DND-41 (cell line): ENCODE data around the gene PLPP3.

ENCODE experiments used
- ATAC-seq: fragments of 200-7000 bp; cut with Tn5 transposase; 3 replicates; pipeline ENCODE4 v1.9.1; 2021; ENCODE audit warnings: low read depth; ENCODE audit not compliant: insufficient read depth
- DNase-seq: peaks from one replicate; pipeline ENCODE4 v3.0.0-alpha.2; 2020
- H2AFZ ChIP-seq: 2 replicates; pipeline ENCODE4 v1.6.0; 2012; ENCODE audit warnings: low read depth, low read length
- H3K27ac ChIP-seq: 2 replicates; pipeline ENCODE4 v1.5.1; 2012; ENCODE audit warnings: low read length, inconsistent platforms
- H3K27me3 ChIP-seq: fragments of 200-600 bp; sonication (generic); 2 replicates; pipeline ENCODE4 v1.6.0; 2012; ENCODE audit warnings: low read length, mild to moderate bottlenecking, inconsistent platforms; ENCODE audit not compliant: insufficient read depth, poor library complexity
- H3K36me3 ChIP-seq: 2 replicates; pipeline ENCODE4 v1.5.1; 2012; ENCODE audit warnings: low read length, inconsistent platforms; ENCODE audit not compliant: insufficient read depth
- H3K4me1 ChIP-seq: 2 replicates; pipeline ENCODE4 v1.5.1; 2012; ENCODE audit warnings: mild to moderate bottlenecking, low read length; ENCODE audit not compliant: insufficient read depth
- H3K4me2 ChIP-seq: 2 replicates; pipeline ENCODE4 v1.6.0; 2012; ENCODE audit warnings: mild to moderate bottlenecking, moderate library complexity, low read length, inconsistent platforms; ENCODE audit not compliant: insufficient read depth
- H3K4me3 ChIP-seq, 2 experiments: fragments of 200-600 bp in 1 of 2; shearing (Covaris generic) in 1 of 2; 2 replicates each; pipeline ENCODE4 v1.5.1; 2012 to 2016; ENCODE audit warnings: inconsistent platforms in 2 of 2, low read length in 2 of 2, mild to moderate bottlenecking in 2 of 2, low read depth in 1 of 2, moderate library complexity in 1 of 2
- H3K79me2 ChIP-seq: 2 replicates; pipeline ENCODE4 v1.6.0; 2012; ENCODE audit warnings: low read length, inconsistent platforms; ENCODE audit not compliant: insufficient read depth
- H3K9ac ChIP-seq: 2 replicates; pipeline ENCODE4 v1.6.0; 2012; ENCODE audit warnings: low read depth, mild to moderate bottlenecking, inconsistent platforms, low read length, moderate library complexity
- H3K9me3 ChIP-seq: 2 replicates; pipeline ENCODE4 v1.5.1; 2012; ENCODE audit warnings: low read length, moderate library complexity, mild to moderate bottlenecking, inconsistent platforms; ENCODE audit not compliant: insufficient read depth, severe bottlenecking
- H4K20me1 ChIP-seq: 2 replicates; pipeline ENCODE4 v1.6.0; 2012; ENCODE audit warnings: low read length; ENCODE audit not compliant: insufficient read depth
- CTCF ChIP-seq: IDR thresholded peaks from 2 replicates; pipeline ENCODE4 v1.5.1; 2012; ENCODE audit warnings: borderline replicate concordance, low read length, moderate library complexity, mild to moderate bottlenecking; ENCODE audit not compliant: poor library complexity, severe bottlenecking; ENCODE audit errors: extremely low read depth
- EZH2 ChIP-seq: IDR thresholded peaks from 3 replicates; pipeline ENCODE4 v1.6.1; 2012; ENCODE audit warnings: borderline replicate concordance, low read depth, mild to moderate bottlenecking, moderate library complexity, low read length, inconsistent platforms; ENCODE audit not compliant: severe bottlenecking

The PLPP3 gene

DNA sequence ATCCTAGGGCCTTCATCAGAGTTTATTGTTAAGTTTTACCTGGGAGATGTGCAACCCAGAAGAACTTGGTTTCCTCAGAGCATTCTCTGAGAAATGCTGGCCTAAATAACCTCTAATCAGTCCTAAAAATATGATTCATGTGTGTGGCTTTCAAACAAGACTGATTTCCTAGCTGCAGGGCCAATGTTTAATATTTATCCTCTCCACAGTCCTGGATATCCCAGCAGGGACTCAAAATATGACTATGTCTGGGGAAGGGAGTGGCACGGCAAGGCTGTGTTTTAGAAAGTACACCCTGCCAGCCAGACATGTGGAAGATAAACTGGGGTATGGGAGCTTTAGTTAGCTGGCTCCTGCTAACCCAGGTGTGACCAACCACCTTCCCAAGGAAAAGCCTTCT, 26.3 kb downstream of the PLPP3 start:
- Histone ChIP-seq H3K36me3 (no peaks in the 10 kb centered on the region), H3K27me3 (no peaks in the 10 kb centered on the region), H3K4me1 (no peaks in the 10 kb centered on the region), H3K4me2 (no peak overlapping the region), H3K79me2 (no peaks in the 10 kb centered on the region), H3K9ac (no peak overlapping the region), H2AFZ (no peak overlapping the region), H3K27ac (no peak overlapping the region), H3K9me3 (no peaks in the 10 kb centered on the region), H3K4me3 (no peak overlapping the region), H4K20me1 (no peaks in the 10 kb centered on the region)
- ATAC-seq (no peak), DNase-seq (no peak)
- TF ChIP-seq EZH2, result no peak
- no peak for TF ChIP-seq CTCF

GRCh38 chr1:56552349-56552748, 27.0 kb downstream of the PLPP3 start:
- H3K9me3 ChIP-seq, result no peaks in the 10 kb centered on the region
- DNase-seq (no peak), ATAC-seq (no peak)
- H3K9ac ChIP-seq, result no peak overlapping the region
- H3K4me2 ChIP-seq, result no peak overlapping the region
- no peaks in the 10 kb centered on the region for H3K4me1 ChIP-seq
- TF ChIP-seq EZH2, result no peak
- no peak for TF ChIP-seq CTCF
- H3K27me3 ChIP-seq, result no peaks in the 10 kb centered on the region
- no peaks in the 10 kb centered on the region for H3K36me3 ChIP-seq
- H2AFZ ChIP-seq, result no peak overlapping the region
- H4K20me1 ChIP-seq, result no peaks in the 10 kb centered on the region
- H3K79me2 ChIP-seq, result no peaks in the 10 kb centered on the region
- no peak overlapping the region for H3K4me3 ChIP-seq
- H3K27ac ChIP-seq, result no peak overlapping the region

- Histone ChIP-seq H3K4me1 (no peaks in the 10 kb centered on the region), H3K9me3 (no peaks in the 10 kb centered on the region), H3K4me3 (no peak overlapping the region), H3K27me3 (no peaks in the 10 kb centered on the region), H2AFZ (no peak overlapping the region), H3K9ac (no peak overlapping the region), H3K27ac (no peak overlapping the region), H4K20me1 (no peaks in the 10 kb centered on the region), H3K36me3 (no peaks in the 10 kb centered on the region), H3K79me2 (no peaks in the 10 kb centered on the region), H3K4me2 (no peak overlapping the region)
- ATAC-seq, result no peak
- DNase-seq, result no peak
- TF ChIP-seq EZH2 (no peak), CTCF (no peak)
These were observed 27.7 kb downstream of the PLPP3 start for GRCh38 chr1:56551691-56552090.

- TF ChIP-seq EZH2, result no peak
- no peak for TF ChIP-seq CTCF
- Histone ChIP-seq H3K27me3 (no peaks in the 10 kb centered on the region), H3K4me2 (no peak overlapping the region), H2AFZ (no peak overlapping the region), H3K9me3 (no peaks in the 10 kb centered on the region), H3K4me3 (no peak overlapping the region), H3K27ac (no peak overlapping the region), H3K9ac (no peak overlapping the region), H3K4me1 (no peaks in the 10 kb centered on the region), H3K79me2 (no peaks in the 10 kb centered on the region), H3K36me3 (no peaks in the 10 kb centered on the region), H4K20me1 (no peaks in the 10 kb centered on the region)
- ATAC-seq (no peak), DNase-seq (no peak)
These were observed 28.5 kb downstream of the PLPP3 start for GRCh38 chr1:56550859-56551188.
